K562 (cell line): ENCODE data around the gene TXNRD3.

Experiments
- AFF1 ChIP-seq, 2 experiments: fragments of 450-650 bp; IDR thresholded peaks; 2 replicates each; pipeline ENCODE4 v1.6.1; 2018; ENCODE audit warnings: mild to moderate bottlenecking in 2 of 2, low read depth in 1 of 2; ENCODE audit not compliant: partially characterized antibody in 2 of 2
- CHD1 ChIP-seq: fragments of 200-600 bp; sonication (generic); IDR thresholded peaks from one replicate; pipeline ENCODE4 v1.6.1; 2012; ENCODE audit warnings: mild to moderate bottlenecking, moderate library complexity, low read length, inconsistent platforms
- CTCF ChIP-seq, 3 experiments: IDR thresholded peaks in 2 of 3; conservative IDR thresholded peaks in 1 of 3; 2 replicates each; pipeline ENCODE4 v1.5.1; 2011 to 2012; ENCODE audit warnings: low read length in 3 of 3, mild to moderate bottlenecking in 3 of 3, control low read depth in 2 of 3, improper control_type of control experiment in 1 of 3, inconsistent platforms in 1 of 3, low read depth in 1 of 3, mixed read lengths in 1 of 3, moderate library complexity in 1 of 3; ENCODE audit not compliant: insufficient read depth in 2 of 3
- EZH2 ChIP-seq: IDR thresholded peaks from 2 replicates; pipeline ENCODE4 v1.6.1; 2012; ENCODE audit warnings: low read depth, mild to moderate bottlenecking, inconsistent platforms, low read length, borderline replicate concordance
- MAFK ChIP-seq: IDR thresholded peaks from 2 replicates; pipeline ENCODE4 v1.6.1; 2011; ENCODE audit warnings: low read length, improper control_type of control experiment
- MECOM ChIP-seq: fragments of 250-450 bp; sonication (Bioruptor Pico); IDR thresholded peaks from 2 replicates; pipeline ENCODE4 v1.8.0; 2022; ENCODE audit warnings: inconsistent platforms
- NONO ChIP-seq, 2 experiments: fragments of 200-400 bp in 1 of 2; fragments of 450-650 bp in 1 of 2; formaldehyde crosslinking in 1 of 2; IDR thresholded peaks; 2 replicates each; pipeline ENCODE4 v1.6.1; 2017; ENCODE audit warnings: low read depth in 2 of 2, mild to moderate bottlenecking in 2 of 2, moderate library complexity in 2 of 2, low read length in 1 of 2
- POLR2A ChIP-seq: fragments of 450-650 bp; conservative IDR thresholded peaks from 2 replicates; pipeline ENCODE4 v1.6.1; 2016
- TCF3 ChIP-seq: sonication (generic); formaldehyde crosslinking; IDR thresholded peaks from 2 replicates; pipeline ENCODE4 v1.4.0; 2020; ENCODE audit warnings: mild to moderate bottlenecking, missing genetic modification reagents
- ZNF512 ChIP-seq: IDR thresholded peaks from 2 replicates; pipeline ENCODE4 v1.6.1; 2016; ENCODE audit warnings: missing genetic modification characterization, missing compliant biosample characterization
- ZNF561 ChIP-seq: fragments of 450-650 bp; formaldehyde crosslinking; conservative IDR thresholded peaks from 2 replicates; pipeline ENCODE4 v1.4.0; 2020; ENCODE audit warnings: mild to moderate bottlenecking, moderate library complexity

- TF ChIP-seq MECOM (CRISPR knock-in tag) (no peak), CHD1 (no peak), TCF3 (no peak), EZH2 (no peak), POLR2A (no peak), MAFK (no peak), NONO (IDR thresholded peaks at IDR 0.05; ENCODE audit: low read depth in 2 of 2, low read length in 1 of 2) (no peak), AFF1 (IDR thresholded peaks at IDR 0.05; ENCODE audit: low read depth in 1 of 2, partially characterized antibody in 2 of 2) (no peak), ZNF512 (tag) (no peak), ZNF561 (CRISPR knock-in tag) (no peak), CTCF (IDR thresholded peaks at IDR 0.05 in 2 of 3, conservative IDR thresholded peaks at IDR 0.05 in 1 of 3; ENCODE audit: insufficient read depth in 2 of 3, low read depth in 1 of 3, low read length in 3 of 3) (no peak)
Measured at GRCh38 chr3:126691765-126692164, 36.8 kb upstream of the TXNRD3 start.
